ENCODE measurements around the gene POMP. TPM values are rescaled to one million over a fixed set of nuclear protein-coding genes. Genes with fewer than 3 reads are reported as not detected.
A peak's percentile ranks its signal among the peaks of the same experiment; 100 is the strongest.

Gene POMP
- total RNA-seq, 1 donor from 2014 or later, result 63.7 TPM

- peak in 1 of 2 donors; percentile 34 for DNase-seq (ENCODE audit: low read depth in 2 of 2)
These were observed 34.9 kb downstream of the POMP start for GRCh38 chr13:28693605-28694491.

GRCh38 chr13:28697441-28697840, 38.5 kb downstream of the POMP start:
- no peak for DNase-seq (ENCODE audit: low read depth in 2 of 2)

- DNase-seq (ENCODE audit: low read depth in 2 of 2), result no peak
These were observed 40.3 kb downstream of the POMP start for GRCh38 chr13:28699246-28699645.

DNA sequence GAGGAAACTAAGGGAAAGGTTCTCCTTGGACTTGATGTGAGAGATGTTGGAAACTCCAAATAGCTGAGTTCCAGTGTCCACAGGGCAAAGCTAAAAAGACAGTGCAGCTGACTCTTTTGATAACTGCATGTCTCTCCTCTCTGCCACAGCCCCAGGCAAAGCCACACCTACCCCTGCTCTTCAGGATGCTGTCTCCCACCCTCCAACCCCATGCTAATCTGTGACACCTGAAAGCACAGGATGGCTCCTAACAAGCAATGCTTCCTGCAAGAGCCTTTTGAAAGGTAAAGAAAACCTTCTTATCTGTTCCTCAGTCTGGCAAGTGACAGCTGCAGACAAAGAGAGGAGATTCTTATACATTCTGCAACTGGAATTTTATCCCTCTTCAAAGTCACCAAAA, 45.4 kb downstream of the POMP start:
- no peak for DNase-seq (ENCODE audit: low read depth in 2 of 2)

GRCh38 chr13:28704919-28705318, 46.0 kb downstream of the POMP start:
- DNase-seq (ENCODE audit: low read depth in 2 of 2), result no peak

- no peak for DNase-seq (ENCODE audit: low read depth in 2 of 2)
These were observed 46.6 kb downstream of the POMP start for GRCh38 chr13:28705461-28706083.

GRCh38 chr13:28707629-28708427, 48.9 kb downstream of the POMP start:
- DNase-seq (ENCODE audit: low read depth in 2 of 2), result peak in 1 of 2 donors; percentile 66

GRCh38 chr13:28710161-28710560, 51.2 kb downstream of the POMP start:
- DNase-seq (ENCODE audit: low read depth in 2 of 2), result no peak

DNA sequence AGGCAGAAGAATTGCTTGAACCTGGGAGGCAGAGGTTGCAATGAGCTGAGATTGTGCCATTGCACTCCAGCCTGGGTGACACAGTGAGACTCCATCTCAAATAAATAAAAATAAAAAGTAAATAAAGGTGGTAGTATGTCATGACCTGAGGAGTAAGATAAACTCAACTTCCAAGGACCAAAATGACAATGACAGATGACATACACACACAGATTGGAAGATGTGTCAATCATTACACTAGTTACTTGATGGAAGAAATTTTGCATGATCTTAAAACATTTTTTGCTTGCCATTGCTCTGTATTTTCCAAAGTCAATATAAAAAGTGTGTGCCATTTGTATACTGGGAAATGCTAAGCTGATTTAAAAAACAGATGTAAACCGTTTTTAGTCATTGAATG, 55.7 kb downstream of the POMP start:
- no peak for DNase-seq (ENCODE audit: low read depth in 2 of 2)

GRCh38 chr13:28716511-28716910, 57.6 kb downstream of the POMP start:
- peak in 1 of 2 donors; percentile 99 for DNase-seq (ENCODE audit: low read depth in 2 of 2)

DNA sequence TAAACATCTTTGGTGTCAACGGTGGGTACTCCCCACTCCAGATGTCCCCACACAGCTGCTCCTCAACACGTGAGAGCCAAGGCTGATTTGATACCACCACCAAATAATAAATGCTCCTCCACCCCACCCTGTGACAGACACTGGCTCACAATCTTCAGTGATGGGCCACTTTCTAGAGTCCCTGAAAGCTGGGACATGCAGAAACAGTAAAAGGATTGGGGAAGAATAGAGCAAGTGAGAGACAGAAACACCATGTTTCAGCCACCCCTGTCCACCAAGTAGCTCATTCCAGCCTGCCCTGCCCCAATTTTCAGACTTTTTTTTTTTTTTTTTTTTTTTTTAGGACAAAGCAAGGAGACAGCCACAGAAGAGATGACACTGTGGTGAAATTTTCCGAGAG, 58.2 kb downstream of the POMP start:
- peak in 1 of 2 donors; percentile 45 for DNase-seq (ENCODE audit: low read depth in 2 of 2)

- DNase-seq (ENCODE audit: low read depth in 2 of 2), result peak; percentile 55 to 83
These were observed 59.2 kb downstream of the POMP start for GRCh38 chr13:28718196-28718542.

DNA sequence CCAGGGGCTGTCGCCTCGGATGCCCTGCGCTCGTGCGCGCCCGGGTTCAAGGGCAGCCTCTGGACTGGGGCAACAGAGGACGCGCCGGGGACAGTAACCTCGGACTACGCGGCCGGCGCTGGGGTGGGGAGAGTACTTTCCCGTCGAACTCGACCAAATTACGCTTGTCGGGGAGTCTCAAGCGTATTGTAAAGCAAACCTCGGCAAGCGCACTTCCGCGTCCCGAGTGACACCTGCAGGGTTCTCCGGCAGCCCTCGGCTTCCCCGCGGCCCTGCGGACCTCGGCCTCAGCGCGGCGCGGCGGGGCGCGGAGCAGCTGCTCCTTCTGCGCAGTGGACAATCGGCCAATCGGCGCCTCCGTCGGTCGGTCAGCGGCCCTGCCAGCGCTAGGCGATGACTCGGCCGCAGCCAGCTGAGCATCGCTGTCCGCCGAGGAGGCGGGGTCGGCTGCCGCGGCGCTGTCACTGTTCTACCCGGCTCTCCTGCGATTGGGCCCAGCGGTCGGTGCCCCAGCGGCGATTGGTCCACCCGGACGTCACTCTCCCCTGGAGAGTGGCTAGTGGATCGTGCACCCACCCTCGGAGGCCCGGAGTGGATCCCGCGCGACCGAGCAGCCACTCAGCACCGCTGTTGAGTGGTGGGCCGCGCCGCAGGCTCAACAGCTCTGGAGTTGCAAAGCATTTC, 59.8 kb downstream of the POMP start, which contains the start of gene SLC46A3:
SLC46A3 (minus strand) TSS at position 428 of the 684 bp plus-strand sequence. CDS start 972 bp downstream, outside the sequence.
- peak; percentile 99 for DNase-seq (ENCODE audit: low read depth in 2 of 2)

- DNase-seq (ENCODE audit: low read depth in 2 of 2), result peak in 1 of 2 donors; percentile 24
These were observed 60.5 kb downstream of the POMP start for GRCh38 chr13:28719227-28720055.

DNA sequence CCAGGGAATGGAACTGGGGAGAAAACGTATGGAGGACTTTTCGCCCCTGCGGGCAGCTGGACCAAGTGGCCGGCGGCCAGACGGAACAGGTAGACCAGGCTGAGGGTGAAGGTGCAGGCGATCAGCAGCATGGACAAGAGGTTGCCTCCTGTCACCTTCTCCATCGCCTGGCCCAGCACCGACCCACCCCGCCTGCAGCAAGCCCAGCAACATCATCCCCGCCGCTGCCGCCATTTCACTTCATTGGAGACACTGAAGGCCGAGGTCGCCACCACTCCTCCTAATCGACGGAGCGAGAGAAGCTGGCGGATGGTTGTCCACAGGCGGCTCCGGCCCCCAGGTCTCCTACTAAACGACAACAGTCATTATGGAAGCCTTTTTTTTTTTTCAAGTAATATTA, 64.9 kb downstream of the POMP start:
- DNase-seq (ENCODE audit: low read depth in 2 of 2), result no peak

DNA sequence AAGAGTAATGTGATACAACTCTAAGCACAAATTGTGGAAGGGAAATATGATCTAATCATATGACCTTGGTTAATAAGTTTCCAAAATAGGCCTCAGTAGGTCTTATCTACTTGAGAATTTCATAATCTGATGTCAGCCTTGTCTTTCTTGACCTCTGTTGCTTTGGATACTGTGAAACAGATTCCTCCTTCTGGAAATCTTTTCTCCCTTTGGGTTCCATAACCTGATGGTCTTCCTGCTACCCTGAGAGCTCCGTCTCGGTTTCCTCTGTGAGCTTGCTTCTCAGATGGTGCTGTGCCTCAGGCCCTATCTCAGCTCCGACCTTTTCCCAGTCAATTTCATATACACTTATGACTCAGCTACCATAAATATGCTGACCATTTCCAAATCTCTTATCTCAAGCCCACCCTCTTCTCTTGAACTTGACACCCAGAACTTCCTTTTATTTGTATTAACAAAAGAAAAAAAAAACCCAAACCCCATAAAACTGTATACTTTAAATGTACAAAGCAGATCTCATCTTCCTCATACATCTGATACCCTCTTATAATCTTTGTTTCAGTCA, 66.2 kb downstream of the POMP start:
- DNase-seq (ENCODE audit: low read depth in 2 of 2), result no peak
